ENCODE measurements around the gene CD68.

Gene CD68

DNA sequence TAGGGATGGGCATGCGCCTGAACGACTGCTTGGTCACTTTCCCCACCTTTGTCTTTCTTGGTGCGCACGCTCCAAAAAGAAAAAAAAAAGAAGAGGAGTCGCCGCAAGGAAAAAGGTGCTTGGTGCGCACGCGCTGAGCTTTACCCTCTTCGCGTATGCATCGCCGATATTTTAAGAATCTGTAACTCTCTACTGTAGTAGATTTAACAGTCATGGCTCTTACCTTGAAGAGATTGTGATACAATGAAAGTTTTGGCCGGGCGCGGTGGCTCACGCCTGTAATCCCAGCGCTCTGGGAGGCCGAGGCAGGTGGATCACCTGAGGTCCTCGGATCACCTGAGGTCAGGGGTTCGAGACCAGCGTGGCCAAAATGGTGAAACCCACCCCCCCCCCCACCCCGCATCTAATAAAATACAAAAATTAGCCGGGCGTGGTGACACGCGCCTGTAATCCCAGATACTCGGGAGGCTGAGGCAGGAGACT lies 35.9 kb downstream of the CD68 start:
- Histone ChIP-seq H3K4me3 (replicated peaks; ENCODE audit: insufficient read depth, low read length) (no peak overlapping the region), H3K27me3 (ENCODE audit: insufficient read depth, poor library complexity, severe bottlenecking) (no peaks in the 10 kb centered on the region), H3K27ac (replicated peaks) (no peak overlapping the region)
- TF ChIP-seq GABPA (IDR thresholded peaks at IDR 0.05; ENCODE audit: low read depth): no peak
- TF ChIP-seq SPI1 (IDR thresholded peaks at IDR 0.05; ENCODE audit: borderline replicate concordance, low read depth): no peak
- TF ChIP-seq, protein P1, sequence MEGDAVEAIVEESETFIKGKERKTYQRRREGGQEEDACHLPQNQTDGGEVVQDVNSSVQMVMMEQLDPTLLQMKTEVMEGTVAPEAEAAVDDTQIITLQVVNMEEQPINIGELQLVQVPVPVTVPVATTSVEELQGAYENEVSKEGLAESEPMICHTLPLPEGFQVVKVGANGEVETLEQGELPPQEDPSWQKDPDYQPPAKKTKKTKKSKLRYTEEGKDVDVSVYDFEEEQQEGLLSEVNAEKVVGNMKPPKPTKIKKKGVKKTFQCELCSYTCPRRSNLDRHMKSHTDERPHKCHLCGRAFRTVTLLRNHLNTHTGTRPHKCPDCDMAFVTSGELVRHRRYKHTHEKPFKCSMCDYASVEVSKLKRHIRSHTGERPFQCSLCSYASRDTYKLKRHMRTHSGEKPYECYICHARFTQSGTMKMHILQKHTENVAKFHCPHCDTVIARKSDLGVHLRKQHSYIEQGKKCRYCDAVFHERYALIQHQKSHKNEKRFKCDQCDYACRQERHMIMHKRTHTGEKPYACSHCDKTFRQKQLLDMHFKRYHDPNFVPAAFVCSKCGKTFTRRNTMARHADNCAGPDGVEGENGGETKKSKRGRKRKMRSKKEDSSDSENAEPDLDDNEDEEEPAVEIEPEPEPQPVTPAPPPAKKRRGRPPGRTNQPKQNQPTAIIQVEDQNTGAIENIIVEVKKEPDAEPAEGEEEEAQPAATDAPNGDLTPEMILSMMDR (IDR thresholded peaks at IDR 0.05; ENCODE audit: insufficient read depth, low read length): no peak
- TF ChIP-seq, protein P2, sequence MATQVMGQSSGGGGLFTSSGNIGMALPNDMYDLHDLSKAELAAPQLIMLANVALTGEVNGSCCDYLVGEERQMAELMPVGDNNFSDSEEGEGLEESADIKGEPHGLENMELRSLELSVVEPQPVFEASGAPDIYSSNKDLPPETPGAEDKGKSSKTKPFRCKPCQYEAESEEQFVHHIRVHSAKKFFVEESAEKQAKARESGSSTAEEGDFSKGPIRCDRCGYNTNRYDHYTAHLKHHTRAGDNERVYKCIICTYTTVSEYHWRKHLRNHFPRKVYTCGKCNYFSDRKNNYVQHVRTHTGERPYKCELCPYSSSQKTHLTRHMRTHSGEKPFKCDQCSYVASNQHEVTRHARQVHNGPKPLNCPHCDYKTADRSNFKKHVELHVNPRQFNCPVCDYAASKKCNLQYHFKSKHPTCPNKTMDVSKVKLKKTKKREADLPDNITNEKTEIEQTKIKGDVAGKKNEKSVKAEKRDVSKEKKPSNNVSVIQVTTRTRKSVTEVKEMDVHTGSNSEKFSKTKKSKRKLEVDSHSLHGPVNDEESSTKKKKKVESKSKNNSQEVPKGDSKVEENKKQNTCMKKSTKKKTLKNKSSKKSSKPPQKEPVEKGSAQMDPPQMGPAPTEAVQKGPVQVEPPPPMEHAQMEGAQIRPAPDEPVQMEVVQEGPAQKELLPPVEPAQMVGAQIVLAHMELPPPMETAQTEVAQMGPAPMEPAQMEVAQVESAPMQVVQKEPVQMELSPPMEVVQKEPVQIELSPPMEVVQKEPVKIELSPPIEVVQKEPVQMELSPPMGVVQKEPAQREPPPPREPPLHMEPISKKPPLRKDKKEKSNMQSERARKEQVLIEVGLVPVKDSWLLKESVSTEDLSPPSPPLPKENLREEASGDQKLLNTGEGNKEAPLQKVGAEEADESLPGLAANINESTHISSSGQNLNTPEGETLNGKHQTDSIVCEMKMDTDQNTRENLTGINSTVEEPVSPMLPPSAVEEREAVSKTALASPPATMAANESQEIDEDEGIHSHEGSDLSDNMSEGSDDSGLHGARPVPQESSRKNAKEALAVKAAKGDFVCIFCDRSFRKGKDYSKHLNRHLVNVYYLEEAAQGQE (IDR thresholded peaks at IDR 0.05; ENCODE audit: insufficient replicate concordance, low read depth): no peak
- TF ChIP-seq POLR2AphosphoS5 (IDR thresholded peaks at IDR 0.05; ENCODE audit: low read depth): no peak
- DNase-seq (ENCODE audit: low read depth in 1 of 2, low spot score in 1 of 2): no peak

DNA sequence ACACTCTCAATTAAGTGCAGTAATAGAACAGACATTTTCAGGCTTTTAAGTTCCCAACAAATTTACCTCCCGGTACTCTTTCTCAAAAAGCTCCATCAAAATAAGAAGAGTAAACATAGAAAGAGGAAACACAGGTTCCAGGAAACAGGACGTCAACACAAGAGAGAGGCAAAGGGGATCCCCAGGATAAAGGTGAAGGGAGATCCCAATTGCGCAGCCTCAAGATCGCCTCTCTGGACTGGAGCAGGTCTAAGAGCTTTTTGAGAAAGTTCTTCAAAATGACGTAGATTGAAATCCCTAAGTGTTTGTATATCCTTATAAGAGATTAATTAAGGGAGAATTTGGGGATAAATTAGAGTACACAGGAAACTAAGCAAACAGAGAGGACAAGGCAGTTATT lies 39.2 kb downstream of the CD68 start:
- no peaks in the 10 kb centered on the region for H3K27me3 ChIP-seq (ENCODE audit: insufficient read depth, poor library complexity, severe bottlenecking)
- TF ChIP-seq GABPA (IDR thresholded peaks at IDR 0.05; ENCODE audit: low read depth): no peak
- TF ChIP-seq, protein P2 (IDR thresholded peaks at IDR 0.05; ENCODE audit: insufficient replicate concordance, low read depth): no peak
- TF ChIP-seq POLR2AphosphoS5 (IDR thresholded peaks at IDR 0.05; ENCODE audit: low read depth): no peak
- TF ChIP-seq, protein P1 (IDR thresholded peaks at IDR 0.05; ENCODE audit: insufficient read depth, low read length): no peak
- TF ChIP-seq SPI1 (IDR thresholded peaks at IDR 0.05; ENCODE audit: borderline replicate concordance, low read depth): no peak

GRCh38 chr17:7620835-7621234 lies 41.4 kb downstream of the CD68 start:
- Histone ChIP-seq H3K4me3 (replicated peaks; ENCODE audit: insufficient read depth, low read length) (no peak overlapping the region), H3K27ac (replicated peaks) (no peak overlapping the region), H3K27me3 (ENCODE audit: insufficient read depth, poor library complexity, severe bottlenecking) (no peaks in the 10 kb centered on the region)
- TF ChIP-seq POLR2AphosphoS5 (IDR thresholded peaks at IDR 0.05; ENCODE audit: low read depth): no peak
- TF ChIP-seq, protein P2 (IDR thresholded peaks at IDR 0.05; ENCODE audit: insufficient replicate concordance, low read depth): no peak
- TF ChIP-seq GABPA (IDR thresholded peaks at IDR 0.05; ENCODE audit: low read depth): no peak
- TF ChIP-seq, protein P1 (IDR thresholded peaks at IDR 0.05; ENCODE audit: insufficient read depth, low read length): no peak
- no peak for TF ChIP-seq SPI1 (IDR thresholded peaks at IDR 0.05; ENCODE audit: borderline replicate concordance, low read depth)
- DNase-seq (ENCODE audit: low read depth in 1 of 2, low spot score in 1 of 2): no peak

More for the DNA sequence above, 39.2 kb downstream of the CD68 start:
- H3K4me3 ChIP-seq (replicated peaks; ENCODE audit: insufficient read depth, low read length): no peak overlapping the region
- no peak overlapping the region for H3K27ac ChIP-seq (replicated peaks)
- no peak for DNase-seq (ENCODE audit: low read depth in 1 of 2, low spot score in 1 of 2)

Measured in HL-60 (cell line).